Gastroesophageal sphincter (tissue), 3 donors: ENCODE data around the gene SNX15.

ENCODE experiments used
- CTCF ChIP-seq, 4 experiments: fragments of 200-600 bp in 2 of 4; fragments of 450-650 bp in 2 of 4; sonication (generic) in 1 of 4; IDR thresholded peaks; one replicate each; pipeline ENCODE4 v1.5.1; 2017 to 2019; ENCODE audit warnings: antibody characterized with exemption in 4 of 4, mild to moderate bottlenecking in 2 of 4, moderate library complexity in 2 of 4
- EP300 ChIP-seq: sonication (generic); formaldehyde crosslinking; IDR thresholded peaks from one replicate; pipeline ENCODE4 v1.6.1; 2017; ENCODE audit warnings: antibody characterized with exemption, mild to moderate bottlenecking
- POLR2A ChIP-seq, 2 donors: fragments of 450-650 bp; IDR thresholded peaks; one replicate each; pipeline ENCODE4 v1.6.1; 2017; ENCODE audit warnings: antibody characterized with exemption in 2 of 2, mild to moderate bottlenecking in 2 of 2, moderate library complexity in 1 of 2
- POLR2AphosphoS5 ChIP-seq: sonication (generic); formaldehyde crosslinking; IDR thresholded peaks from one replicate; pipeline ENCODE4 v1.6.1; 2017; ENCODE audit warnings: antibody characterized with exemption

GRCh38 chr11:65067446-65067845 is 40.2 kb downstream of the SNX15 start:
- TF ChIP-seq CTCF (IDR thresholded peaks at IDR 0.05) (no peak), POLR2A (IDR thresholded peaks at IDR 0.05) (no peak), POLR2AphosphoS5 (no peak), EP300 (no peak)
